WTC11 (cell line): ENCODE data around the gene PCAT6. TPM values are rescaled to one million over a fixed set of nuclear protein-coding genes. Genes with fewer than 3 reads are reported as not detected.

ENCODE experiments used
- ATAC-seq: fragments of 200-7000 bp; cut with Tn5 transposase; 2 replicates; pipeline ENCODE4 v1.10.0; 2021; ENCODE audit warnings: mild to moderate bottlenecking, moderate library complexity
- CTCF ChIA-PET: fragments of 300-600 bp; sonication (Branson Sonifier 250); formaldehyde crosslinking; loops from one replicate; lab custom pipeline; 2021; ENCODE audit warnings: antibody characterized with exemption; lab: Charles Lee
- POLR2A ChIA-PET: fragments of 350-600 bp; sonication (Branson Sonifier 250); formaldehyde crosslinking; loops from one replicate; lab custom pipeline; 2021; ENCODE audit warnings: antibody characterized with exemption; lab: Charles Lee
- DNase-seq: peaks from one replicate; pipeline ENCODE4 v3.0.0; 2021; ENCODE audit warnings: low spot score
- H3K27ac Mint-ChIP-seq: 2 replicates; pipeline ENCODE4 v1.8.0; 2021; ENCODE audit warnings: mixed read lengths
- H3K27me3 Mint-ChIP-seq: 2 replicates; pipeline ENCODE4 v1.8.0; 2021; ENCODE audit warnings: low read depth, mild to moderate bottlenecking, moderate library complexity, mixed read lengths
- H3K36me3 Mint-ChIP-seq: 2 replicates; pipeline ENCODE4 v1.8.0; 2021; ENCODE audit warnings: mixed read lengths
- H3K4me1 Mint-ChIP-seq: 2 replicates; pipeline ENCODE4 v1.8.0; 2022; ENCODE audit warnings: mixed read lengths
- H3K4me3 Mint-ChIP-seq: 2 replicates; pipeline ENCODE4 v1.8.0; 2021; ENCODE audit warnings: mild to moderate bottlenecking, moderate library complexity, mixed read lengths
- H3K9me3 Mint-ChIP-seq: 2 replicates; pipeline ENCODE4 v1.8.0; 2021; ENCODE audit warnings: mixed read lengths
- GRHL2 ChIP-seq: fragments of 250-450 bp; sonication (Bioruptor Pico); IDR thresholded peaks from 2 replicates; pipeline ENCODE4 v1.8.0; 2022; ENCODE audit warnings: mild to moderate bottlenecking, moderate library complexity; ENCODE audit not compliant: insufficient replicate concordance, severe bottlenecking
- JAZF1 ChIP-seq: fragments of 250-450 bp; sonication (Bioruptor Pico); IDR thresholded peaks from 2 replicates; pipeline ENCODE4 v1.9.0; 2021; ENCODE audit warnings: moderate library complexity, mild to moderate bottlenecking, inconsistent platforms
- NFE2L1 ChIP-seq: sonication (generic); formaldehyde crosslinking; IDR thresholded peaks from 2 replicates; pipeline ENCODE4 v1.8.1; 2023; ENCODE audit warnings: missing genetic modification reagents
- OVOL2 ChIP-seq: fragments of 250-450 bp; sonication (Bioruptor Pico); IDR thresholded peaks from 2 replicates; pipeline ENCODE4 v1.9.0; 2021; ENCODE audit warnings: mild to moderate bottlenecking, borderline replicate concordance
- TEAD1 ChIP-seq: sonication (generic); formaldehyde crosslinking; IDR thresholded peaks from 2 replicates; pipeline ENCODE4 v1.8.0; 2022; ENCODE audit warnings: mild to moderate bottlenecking, missing genetic modification reagents
- total RNA-seq: library from RNA; stranded (reverse); gene quantifications from 3 replicates; pipeline ENCODE4 v1.2.3, GENCODE V29; 2021
- TF ChIP-seq, protein P1 (sequence below): sonication (generic); formaldehyde crosslinking; IDR thresholded peaks from 2 replicates; pipeline ENCODE4 v1.8.1; 2022; ENCODE audit warnings: missing genetic modification reagents, borderline replicate concordance
- TF ChIP-seq, protein P2 (sequence below): sonication (generic); formaldehyde crosslinking; IDR thresholded peaks from 2 replicates; pipeline ENCODE4 v1.8.1; 2022; ENCODE audit warnings: mild to moderate bottlenecking, moderate library complexity, missing genetic modification reagents
- TF ChIP-seq, protein P3 (sequence below): fragments of 250-450 bp; sonication (Bioruptor Pico); IDR thresholded peaks from 2 replicates; pipeline ENCODE4 v1.9.0; 2021; ENCODE audit warnings: moderate library complexity, mild to moderate bottlenecking, inconsistent platforms, borderline replicate concordance
- TF ChIP-seq, protein P4 (sequence below): sonication (generic); formaldehyde crosslinking; IDR thresholded peaks from 2 replicates; pipeline ENCODE4 v1.8.0; 2022; ENCODE audit warnings: missing genetic modification reagents
- TF ChIP-seq, protein P5 (sequence below): sonication (generic); formaldehyde crosslinking; IDR thresholded peaks from 2 replicates; pipeline ENCODE4 v1.8.1; 2023; ENCODE audit warnings: mild to moderate bottlenecking, missing genetic modification reagents, moderate library complexity
- TF ChIP-seq, protein P6 (sequence below): sonication (generic); formaldehyde crosslinking; IDR thresholded peaks from 2 replicates; pipeline ENCODE4 v1.8.1; 2023; ENCODE audit warnings: mild to moderate bottlenecking, missing genetic modification reagents

PCAT6 gene
- total RNA-seq, 1 experiment from 2014 or later: 11.7 TPM

DNA sequence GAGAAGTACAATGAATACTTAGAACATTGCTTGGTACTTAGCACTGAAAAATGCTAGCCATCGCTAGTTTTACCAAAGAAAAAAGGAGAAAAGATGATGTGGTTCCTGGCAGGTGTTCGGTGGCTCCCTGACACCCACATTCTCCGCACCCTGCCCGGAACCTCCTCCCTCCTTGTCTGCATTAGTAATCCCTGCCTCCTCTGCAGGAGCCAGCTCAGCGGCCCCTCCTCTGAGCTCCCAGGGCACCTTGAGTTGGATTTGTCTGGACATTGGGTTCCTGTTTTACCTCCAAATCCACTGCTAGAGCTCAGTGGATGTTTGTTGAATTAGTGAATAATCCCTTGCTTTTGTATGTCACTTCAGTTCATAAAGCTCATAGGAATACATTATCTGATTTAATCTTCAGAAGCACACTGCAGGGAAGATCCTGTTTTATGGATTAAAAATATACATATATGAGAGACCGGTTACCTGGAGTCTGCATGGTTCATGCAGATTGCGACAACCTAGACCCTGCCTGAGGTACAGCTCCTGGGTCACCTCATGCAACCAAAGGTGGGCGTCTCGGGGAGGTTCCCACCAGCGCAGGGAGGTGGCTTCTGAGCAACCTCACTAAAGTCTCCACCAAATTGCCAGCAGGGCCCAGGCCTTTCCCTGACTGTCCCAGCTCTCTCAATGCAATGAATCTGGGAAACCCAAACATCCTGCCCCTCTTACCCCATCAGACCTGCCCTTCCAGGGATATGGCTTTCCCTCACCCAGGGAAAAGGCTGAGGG is 24.2 kb downstream of the PCAT6 start (continued):
- TF ChIP-seq, protein P1, sequence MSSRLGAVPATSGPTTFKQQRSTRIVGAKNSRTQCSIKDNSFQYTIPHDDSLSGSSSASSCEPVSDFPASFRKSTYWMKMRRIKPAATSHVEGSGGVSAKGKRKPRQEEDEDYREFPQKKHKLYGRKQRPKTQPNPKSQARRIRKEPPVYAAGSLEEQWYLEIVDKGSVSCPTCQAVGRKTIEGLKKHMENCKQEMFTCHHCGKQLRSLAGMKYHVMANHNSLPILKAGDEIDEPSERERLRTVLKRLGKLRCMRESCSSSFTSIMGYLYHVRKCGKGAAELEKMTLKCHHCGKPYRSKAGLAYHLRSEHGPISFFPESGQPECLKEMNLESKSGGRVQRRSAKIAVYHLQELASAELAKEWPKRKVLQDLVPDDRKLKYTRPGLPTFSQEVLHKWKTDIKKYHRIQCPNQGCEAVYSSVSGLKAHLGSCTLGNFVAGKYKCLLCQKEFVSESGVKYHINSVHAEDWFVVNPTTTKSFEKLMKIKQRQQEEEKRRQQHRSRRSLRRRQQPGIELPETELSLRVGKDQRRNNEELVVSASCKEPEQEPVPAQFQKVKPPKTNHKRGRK (CRISPR knock-in tag): no peak
- no peak for TF ChIP-seq GRHL2 (CRISPR knock-in tag)
- TF ChIP-seq, protein P2, sequence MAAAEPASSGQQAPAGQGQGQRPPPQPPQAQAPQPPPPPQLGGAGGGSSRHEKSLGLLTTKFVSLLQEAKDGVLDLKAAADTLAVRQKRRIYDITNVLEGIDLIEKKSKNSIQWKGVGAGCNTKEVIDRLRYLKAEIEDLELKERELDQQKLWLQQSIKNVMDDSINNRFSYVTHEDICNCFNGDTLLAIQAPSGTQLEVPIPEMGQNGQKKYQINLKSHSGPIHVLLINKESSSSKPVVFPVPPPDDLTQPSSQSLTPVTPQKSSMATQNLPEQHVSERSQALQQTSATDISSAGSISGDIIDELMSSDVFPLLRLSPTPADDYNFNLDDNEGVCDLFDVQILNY: no peak

DNA sequence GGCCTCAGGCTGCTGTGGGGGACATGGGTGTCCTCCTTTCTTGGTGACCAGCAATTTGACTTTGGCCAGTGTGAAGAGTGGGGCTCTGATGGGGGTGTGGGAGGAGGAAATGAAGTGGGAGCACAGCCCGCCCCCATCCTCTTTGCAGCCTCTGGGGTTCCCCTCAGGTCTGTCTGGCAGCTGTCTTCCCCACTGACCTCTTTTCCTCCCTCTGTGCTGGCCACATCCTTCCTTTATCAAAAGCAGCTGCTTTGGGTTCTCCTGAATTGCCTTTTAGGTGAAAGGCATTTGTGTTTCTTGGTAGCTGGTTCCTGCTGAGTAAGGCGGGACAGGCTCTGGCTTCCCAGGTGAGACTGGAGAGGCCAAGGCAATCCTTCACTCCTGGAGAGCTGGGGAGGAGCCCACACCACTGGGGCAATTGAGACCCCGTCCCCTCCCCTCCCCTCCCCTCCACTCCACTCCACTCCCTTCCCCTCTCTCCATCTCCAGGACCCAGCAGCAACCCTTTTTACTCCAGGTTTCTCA is 24.9 kb downstream of the PCAT6 start:
- POLR2A ChIA-PET: interaction anchor here (1.1 to 1.4 kb wide), 2 partner anchors 21 to 28 kb away, joined by 3 read pairs; partner anchors contain the start of gene KDM5B
- no peak for DNase-seq
- TF ChIP-seq, protein P3, sequence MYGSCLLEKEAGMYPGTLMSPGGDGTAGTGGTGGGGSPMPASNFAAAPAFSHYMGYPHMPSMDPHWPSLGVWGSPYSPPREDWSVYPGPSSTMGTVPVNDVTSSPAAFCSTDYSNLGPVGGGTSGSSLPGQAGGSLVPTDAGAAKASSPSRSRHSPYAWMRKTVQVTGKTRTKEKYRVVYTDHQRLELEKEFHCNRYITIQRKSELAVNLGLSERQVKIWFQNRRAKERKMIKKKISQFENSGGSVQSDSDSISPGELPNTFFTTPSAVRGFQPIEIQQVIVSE (CRISPR knock-in tag): no peak
- TF ChIP-seq TEAD1 (CRISPR knock-in tag): no peak
- no peak for TF ChIP-seq NFE2L1
- TF ChIP-seq, protein P4, sequence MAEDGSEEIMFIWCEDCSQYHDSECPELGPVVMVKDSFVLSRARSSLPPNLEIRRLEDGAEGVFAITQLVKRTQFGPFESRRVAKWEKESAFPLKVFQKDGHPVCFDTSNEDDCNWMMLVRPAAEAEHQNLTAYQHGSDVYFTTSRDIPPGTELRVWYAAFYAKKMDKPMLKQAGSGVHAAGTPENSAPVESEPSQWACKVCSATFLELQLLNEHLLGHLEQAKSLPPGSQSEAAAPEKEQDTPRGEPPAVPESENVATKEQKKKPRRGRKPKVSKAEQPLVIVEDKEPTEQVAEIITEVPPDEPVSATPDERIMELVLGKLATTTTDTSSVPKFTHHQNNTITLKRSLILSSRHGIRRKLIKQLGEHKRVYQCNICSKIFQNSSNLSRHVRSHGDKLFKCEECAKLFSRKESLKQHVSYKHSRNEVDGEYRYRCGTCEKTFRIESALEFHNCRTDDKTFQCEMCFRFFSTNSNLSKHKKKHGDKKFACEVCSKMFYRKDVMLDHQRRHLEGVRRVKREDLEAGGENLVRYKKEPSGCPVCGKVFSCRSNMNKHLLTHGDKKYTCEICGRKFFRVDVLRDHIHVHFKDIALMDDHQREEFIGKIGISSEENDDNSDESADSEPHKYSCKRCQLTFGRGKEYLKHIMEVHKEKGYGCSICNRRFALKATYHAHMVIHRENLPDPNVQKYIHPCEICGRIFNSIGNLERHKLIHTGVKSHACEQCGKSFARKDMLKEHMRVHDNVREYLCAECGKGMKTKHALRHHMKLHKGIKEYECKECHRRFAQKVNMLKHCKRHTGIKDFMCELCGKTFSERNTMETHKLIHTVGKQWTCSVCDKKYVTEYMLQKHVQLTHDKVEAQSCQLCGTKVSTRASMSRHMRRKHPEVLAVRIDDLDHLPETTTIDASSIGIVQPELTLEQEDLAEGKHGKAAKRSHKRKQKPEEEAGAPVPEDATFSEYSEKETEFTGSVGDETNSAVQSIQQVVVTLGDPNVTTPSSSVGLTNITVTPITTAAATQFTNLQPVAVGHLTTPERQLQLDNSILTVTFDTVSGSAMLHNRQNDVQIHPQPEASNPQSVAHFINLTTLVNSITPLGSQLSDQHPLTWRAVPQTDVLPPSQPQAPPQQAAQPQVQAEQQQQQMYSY (CRISPR knock-in tag): 0 out of 2 replicates have a peak, but pooled peaks have one; percentile 13

DNA sequence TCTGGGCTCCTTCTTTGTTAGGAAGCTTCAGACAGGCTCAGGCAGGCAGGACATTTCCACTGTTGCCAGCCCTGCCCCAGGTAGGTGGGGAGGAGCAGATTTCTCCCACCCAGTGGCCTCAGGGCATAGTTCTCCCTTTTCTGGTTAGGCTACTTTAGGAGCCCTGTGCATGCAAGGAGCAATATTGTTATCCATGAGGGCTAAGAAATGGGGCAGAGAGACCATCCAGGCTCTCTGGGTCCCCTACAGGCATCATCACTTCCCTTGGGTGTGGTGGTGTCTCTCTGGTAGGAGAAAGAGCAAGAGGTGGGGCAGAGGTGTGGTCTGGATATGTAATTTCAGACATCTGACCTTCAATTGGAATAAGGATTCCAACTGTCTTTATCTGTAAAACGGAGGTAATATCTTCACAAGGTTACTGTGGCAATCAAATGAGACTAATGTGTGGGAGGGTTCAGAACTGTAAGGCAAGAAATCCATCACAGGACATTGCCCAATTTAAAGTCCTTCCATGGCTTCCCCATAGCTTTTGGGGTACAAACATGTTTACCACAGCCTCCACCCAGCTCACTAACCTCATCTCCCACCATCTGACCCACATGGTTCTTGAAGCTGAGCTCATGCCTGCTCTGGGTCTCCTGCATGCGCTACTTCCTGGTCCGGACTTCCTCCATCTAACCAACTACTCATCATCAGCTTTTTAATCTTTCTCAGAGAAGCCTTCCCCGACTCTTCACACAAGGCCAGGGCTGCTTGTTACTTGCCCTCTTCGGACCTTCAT is 26.1 kb downstream of the PCAT6 start:
- ATAC-seq: no peak
- TF ChIP-seq OVOL2 (CRISPR knock-in tag) (no peak), JAZF1 (CRISPR knock-in tag) (no peak)
- TF ChIP-seq, protein P4 (CRISPR knock-in tag): 0 out of 2 replicates have a peak, but pooled peaks have one; percentile 25
- TF ChIP-seq, protein P5, sequence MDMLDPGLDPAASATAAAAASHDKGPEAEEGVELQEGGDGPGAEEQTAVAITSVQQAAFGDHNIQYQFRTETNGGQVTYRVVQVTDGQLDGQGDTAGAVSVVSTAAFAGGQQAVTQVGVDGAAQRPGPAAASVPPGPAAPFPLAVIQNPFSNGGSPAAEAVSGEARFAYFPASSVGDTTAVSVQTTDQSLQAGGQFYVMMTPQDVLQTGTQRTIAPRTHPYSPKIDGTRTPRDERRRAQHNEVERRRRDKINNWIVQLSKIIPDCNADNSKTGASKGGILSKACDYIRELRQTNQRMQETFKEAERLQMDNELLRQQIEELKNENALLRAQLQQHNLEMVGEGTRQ (CRISPR knock-in tag): no peak
- TF ChIP-seq, protein P6, sequence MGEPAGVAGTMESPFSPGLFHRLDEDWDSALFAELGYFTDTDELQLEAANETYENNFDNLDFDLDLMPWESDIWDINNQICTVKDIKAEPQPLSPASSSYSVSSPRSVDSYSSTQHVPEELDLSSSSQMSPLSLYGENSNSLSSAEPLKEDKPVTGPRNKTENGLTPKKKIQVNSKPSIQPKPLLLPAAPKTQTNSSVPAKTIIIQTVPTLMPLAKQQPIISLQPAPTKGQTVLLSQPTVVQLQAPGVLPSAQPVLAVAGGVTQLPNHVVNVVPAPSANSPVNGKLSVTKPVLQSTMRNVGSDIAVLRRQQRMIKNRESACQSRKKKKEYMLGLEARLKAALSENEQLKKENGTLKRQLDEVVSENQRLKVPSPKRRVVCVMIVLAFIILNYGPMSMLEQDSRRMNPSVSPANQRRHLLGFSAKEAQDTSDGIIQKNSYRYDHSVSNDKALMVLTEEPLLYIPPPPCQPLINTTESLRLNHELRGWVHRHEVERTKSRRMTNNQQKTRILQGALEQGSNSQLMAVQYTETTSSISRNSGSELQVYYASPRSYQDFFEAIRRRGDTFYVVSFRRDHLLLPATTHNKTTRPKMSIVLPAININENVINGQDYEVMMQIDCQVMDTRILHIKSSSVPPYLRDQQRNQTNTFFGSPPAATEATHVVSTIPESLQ: no peak
- no peaks in the 10 kb centered on the region for H3K27me3 Mint-ChIP-seq
- ChIA-PET POLR2A (no interaction called here), CTCF (no interaction called here)
- H3K4me3 Mint-ChIP-seq: no peak overlapping the region
- no peaks in the 10 kb centered on the region for H3K36me3 Mint-ChIP-seq
- DNase-seq: no peak
- no peak overlapping the region for H3K27ac Mint-ChIP-seq
- peaks cover 25% of the 10 kb centered on the region for H3K4me1 Mint-ChIP-seq
- H3K9me3 Mint-ChIP-seq: no peaks in the 10 kb centered on the region

More for the DNA sequence above, 24.9 kb downstream of the PCAT6 start:
- H3K9me3 Mint-ChIP-seq: no peaks in the 10 kb centered on the region
- CTCF ChIA-PET: interaction anchor here (0.9 to 1.2 kb wide), 3 partner anchors 25 to 1596 kb away, joined by 3 to 4 read pairs (median 4); partner anchors contain the start of gene CYB5R1
- no peaks in the 10 kb centered on the region for H3K27me3 Mint-ChIP-seq
- no peaks in the 10 kb centered on the region for H3K36me3 Mint-ChIP-seq
- H3K4me1 Mint-ChIP-seq: peaks cover 25% of the 10 kb centered on the region
- ATAC-seq: peak; percentile 74
- H3K4me3 Mint-ChIP-seq: no peak overlapping the region
- peak overlapping the region; percentile 15; the same call in 1 of the 2 replicates for H3K27ac Mint-ChIP-seq
